Endothelial cell of hepatic sinusoid (primary cell): ENCODE measurements around the gene KLK11.

Experiments
- in situ Hi-C: cut with HindIII; loops from 2 replicates; pipeline ENCODE4 v1.10.0; 2017; ENCODE audit warnings: low sequenced_read_pairs

KLK11 gene

DNA sequence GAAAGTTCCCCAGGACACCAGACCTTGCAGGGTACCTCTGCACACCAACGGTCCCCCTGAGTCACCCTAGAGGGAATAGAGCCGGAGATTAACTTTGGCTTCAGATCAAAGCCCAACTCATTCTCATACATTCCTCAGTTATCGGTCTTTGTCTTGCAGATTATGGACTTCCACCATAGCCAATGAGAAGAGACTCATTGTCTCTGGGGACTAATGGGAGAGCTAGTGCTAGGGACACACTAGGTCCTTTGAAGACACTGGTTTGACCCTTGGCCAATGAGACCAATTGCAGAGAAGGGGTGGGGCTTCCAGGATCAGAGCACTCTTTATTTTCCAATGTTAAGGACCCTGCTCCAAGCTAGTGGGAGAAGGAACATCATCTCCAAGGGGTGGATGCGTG lies 48.8 kb downstream of the KLK11 start:
- in situ Hi-C loops: no loop called here

GRCh38 chr19:50975766-50976165 lies 50.6 kb downstream of the KLK11 start:
- in situ Hi-C loops: no loop called here

GRCh38 chr19:50974702-50975556 lies 51.5 kb downstream of the KLK11 start:
- in situ Hi-C loops: no loop called here

- in situ Hi-C loops: no loop called here
These were observed 53.5 kb downstream of the KLK11 start for GRCh38 chr19:50972795-50973376.
